Measurements from ENCODE around the gene RAD50. TPM values are rescaled to one million over a fixed set of nuclear protein-coding genes. Genes with fewer than 3 reads are reported as not detected.
"Not testable (repeated sequence)": the region's sequence is repeated elsewhere in the genome, so short reads cannot be mapped to it uniquely, and the experiment has no call there.

The RAD50 gene
- total RNA-seq, 1 donor from 2014 or later: 33.2 TPM

- H3K4me1 ChIP-seq: no peaks in the 10 kb centered on the region
- TF ChIP-seq, protein P1, sequence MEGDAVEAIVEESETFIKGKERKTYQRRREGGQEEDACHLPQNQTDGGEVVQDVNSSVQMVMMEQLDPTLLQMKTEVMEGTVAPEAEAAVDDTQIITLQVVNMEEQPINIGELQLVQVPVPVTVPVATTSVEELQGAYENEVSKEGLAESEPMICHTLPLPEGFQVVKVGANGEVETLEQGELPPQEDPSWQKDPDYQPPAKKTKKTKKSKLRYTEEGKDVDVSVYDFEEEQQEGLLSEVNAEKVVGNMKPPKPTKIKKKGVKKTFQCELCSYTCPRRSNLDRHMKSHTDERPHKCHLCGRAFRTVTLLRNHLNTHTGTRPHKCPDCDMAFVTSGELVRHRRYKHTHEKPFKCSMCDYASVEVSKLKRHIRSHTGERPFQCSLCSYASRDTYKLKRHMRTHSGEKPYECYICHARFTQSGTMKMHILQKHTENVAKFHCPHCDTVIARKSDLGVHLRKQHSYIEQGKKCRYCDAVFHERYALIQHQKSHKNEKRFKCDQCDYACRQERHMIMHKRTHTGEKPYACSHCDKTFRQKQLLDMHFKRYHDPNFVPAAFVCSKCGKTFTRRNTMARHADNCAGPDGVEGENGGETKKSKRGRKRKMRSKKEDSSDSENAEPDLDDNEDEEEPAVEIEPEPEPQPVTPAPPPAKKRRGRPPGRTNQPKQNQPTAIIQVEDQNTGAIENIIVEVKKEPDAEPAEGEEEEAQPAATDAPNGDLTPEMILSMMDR (IDR thresholded peaks at IDR 0.05): no peak
- intact Hi-C loops (cut with DNase I): no loop called here
- H3K27ac ChIP-seq: no peak overlapping the region
- no peak overlapping the region for H3K4me3 ChIP-seq
- no peak for DNase-seq
- no peaks in the 10 kb centered on the region for H3K36me3 ChIP-seq
- no peaks in the 10 kb centered on the region for H3K9me3 ChIP-seq
- no peaks in the 10 kb centered on the region for H3K27me3 ChIP-seq (ENCODE audit: low read depth)
- ATAC-seq: no peak
These were observed 9.5 kb upstream of the RAD50 start for GRCh38 chr5:132547269-132547668.

DNA sequence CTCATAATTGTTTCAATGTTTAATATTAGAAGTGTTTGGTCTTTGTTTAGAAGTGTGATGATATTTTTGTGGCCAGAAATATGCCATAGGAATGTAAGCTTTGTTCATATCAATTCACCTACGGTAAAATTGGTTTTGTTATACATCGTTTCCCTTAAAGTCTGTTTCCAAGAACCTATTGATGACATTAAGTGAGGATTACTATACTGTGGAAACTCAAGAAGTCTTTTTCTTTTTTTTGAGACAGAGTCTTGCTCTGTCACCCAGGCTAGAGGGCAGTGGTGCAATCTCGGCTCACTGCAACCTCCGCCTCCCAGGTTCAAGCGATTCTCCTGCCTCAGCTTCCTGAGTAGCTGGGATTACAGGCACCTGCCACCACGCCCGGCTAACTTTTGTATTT, 7.9 kb upstream of the RAD50 start:
- H3K36me3 ChIP-seq; ATAC-seq; H3K9me3 ChIP-seq; DNase-seq; H3K4me1 ChIP-seq; H3K27me3 ChIP-seq (ENCODE audit: low read depth); H3K4me3 ChIP-seq; H3K27ac ChIP-seq; intact Hi-C loops (cut with DNase I): not testable (repeated sequence)

GRCh38 chr5:132549576-132549975, 7.2 kb upstream of the RAD50 start:
- H3K27me3 ChIP-seq (ENCODE audit: low read depth): no peaks in the 10 kb centered on the region
- intact Hi-C loops (cut with DNase I): no loop called here
- no peak overlapping the region for H3K4me3 ChIP-seq
- TF ChIP-seq, protein P1 (IDR thresholded peaks at IDR 0.05): no peak
- no peak for DNase-seq
- no peaks in the 10 kb centered on the region for H3K4me1 ChIP-seq
- H3K36me3 ChIP-seq: no peaks in the 10 kb centered on the region
- no peak for ATAC-seq
- H3K9me3 ChIP-seq: no peaks in the 10 kb centered on the region
- H3K27ac ChIP-seq: no peak overlapping the region

GRCh38 chr5:132556153-132556762, 519 bp upstream of the RAD50 start:
- TF ChIP-seq, protein P1 (IDR thresholded peaks at IDR 0.05): no peak
- Histone ChIP-seq H3K36me3 (peaks cover 14% of the 10 kb centered on the region), H3K4me1 (peaks cover 23% of the 10 kb centered on the region), H3K9me3 (no peaks in the 10 kb centered on the region), H3K27ac (peak overlapping the region; percentile 87), H3K27me3 (ENCODE audit: low read depth) (no peaks in the 10 kb centered on the region), H3K4me3 (peak overlapping the region; percentile 86)
- DNase-seq (no peak), ATAC-seq (no peak)
- intact Hi-C loops (cut with DNase I): no loop called here

DNA sequence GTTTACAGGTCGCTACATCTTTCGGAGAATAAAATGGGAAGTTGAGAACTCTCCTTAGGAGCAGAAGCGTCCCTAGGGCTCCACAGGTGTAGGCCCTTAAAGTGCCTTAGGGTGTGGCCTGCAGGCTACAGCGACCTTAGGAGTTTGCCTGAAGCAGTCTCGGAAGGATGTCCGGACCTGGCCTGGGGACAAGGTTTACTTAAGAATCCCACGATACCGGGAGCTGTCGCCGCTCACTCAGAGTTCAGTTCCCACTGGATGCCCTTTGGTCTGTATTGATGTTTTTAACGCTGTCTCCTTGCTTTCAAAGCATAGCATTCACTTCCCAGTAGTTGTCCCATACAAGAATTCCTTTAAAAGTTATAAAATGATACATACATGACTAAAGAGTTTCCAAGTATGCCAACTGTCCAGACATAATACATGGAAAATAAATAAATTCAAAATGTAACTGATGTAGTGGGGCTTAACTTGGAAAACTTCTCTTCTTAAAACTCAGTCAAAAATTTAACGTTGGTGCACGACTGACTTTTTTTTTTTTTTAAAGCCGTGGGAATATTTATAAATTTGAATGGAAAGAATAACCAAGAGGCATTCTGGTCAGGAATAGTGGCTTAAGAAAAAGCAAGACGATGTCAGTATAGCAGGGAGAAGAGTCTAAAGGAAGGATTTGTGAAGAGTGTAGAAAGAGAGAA, 848 bp downstream of the RAD50 start:
- Histone ChIP-seq H3K9me3 (no peaks in the 10 kb centered on the region), H3K27ac (peak overlapping the region; percentile 87), H3K4me1 (peaks cover 23% of the 10 kb centered on the region), H3K36me3 (peaks cover 18% of the 10 kb centered on the region), H3K4me3 (peak overlapping the region; percentile 86), H3K27me3 (ENCODE audit: low read depth) (no peaks in the 10 kb centered on the region)
- intact Hi-C loops (cut with DNase I): no loop called here
- TF ChIP-seq, protein P1 (IDR thresholded peaks at IDR 0.05): no peak
- DNase-seq (peak; percentile 64), ATAC-seq (peak; percentile 90)

GRCh38 chr5:132559383-132560060, 2.7 kb downstream of the RAD50 start:
- DNase-seq (no peak), ATAC-seq (no peak)
- peaks cover 23% of the 10 kb centered on the region for H3K4me1 ChIP-seq
- peaks cover 5% of the 10 kb centered on the region for H3K9me3 ChIP-seq
- peaks cover 32% of the 10 kb centered on the region for H3K36me3 ChIP-seq
- H3K4me3 ChIP-seq: no peak overlapping the region
- no peak overlapping the region for H3K27ac ChIP-seq
- TF ChIP-seq, protein P1 (IDR thresholded peaks at IDR 0.05): no peak
- intact Hi-C loops (cut with DNase I): no loop called here
- H3K27me3 ChIP-seq (ENCODE audit: low read depth): no peaks in the 10 kb centered on the region
